Activated T-cell treated with anti-CD3 and anti-CD28 coated beads for 48 hours (primary cell): Measurements from ENCODE around the gene ESRRB.

Experiments used
- DNase-seq: peaks from one replicate; pipeline ENCODE4 v3.0.0-alpha.2; 2020; ENCODE audit warnings: low read depth

The ESRRB gene

DNA sequence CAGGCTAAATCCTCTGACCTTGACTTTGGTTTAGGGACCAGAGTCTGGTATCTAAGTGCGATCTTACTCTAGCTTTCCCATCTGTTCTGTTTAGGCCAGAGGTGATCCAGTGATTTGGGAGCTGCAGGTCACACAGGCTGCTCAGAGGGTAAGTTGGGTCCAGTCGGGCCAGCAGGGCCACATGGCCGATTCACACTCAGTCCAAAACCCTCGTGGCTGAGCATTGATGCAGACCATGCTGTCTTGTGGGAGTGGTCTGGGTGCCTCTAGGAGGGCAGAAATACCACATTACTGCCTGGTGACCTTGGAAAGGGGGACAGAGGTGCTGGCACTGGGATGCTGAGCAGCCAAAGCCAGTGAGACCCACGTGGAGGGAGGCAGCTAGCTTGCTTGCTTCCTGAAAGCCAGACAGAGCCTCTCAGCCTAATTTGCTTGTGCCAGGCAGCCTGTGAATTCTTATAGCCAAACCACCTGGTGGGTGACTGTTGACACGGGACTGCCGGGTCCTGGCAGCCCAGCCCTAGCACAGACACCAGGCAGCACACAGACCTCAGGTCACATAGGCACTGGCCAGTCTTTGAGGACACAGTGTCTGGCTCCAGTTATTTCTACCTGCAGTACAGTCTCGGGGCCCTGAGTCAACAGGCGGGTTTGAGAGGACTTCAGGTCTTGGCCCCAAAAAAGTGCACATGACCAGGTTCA, 31.7 kb downstream of the ESRRB start:
- no peak for DNase-seq

DNA sequence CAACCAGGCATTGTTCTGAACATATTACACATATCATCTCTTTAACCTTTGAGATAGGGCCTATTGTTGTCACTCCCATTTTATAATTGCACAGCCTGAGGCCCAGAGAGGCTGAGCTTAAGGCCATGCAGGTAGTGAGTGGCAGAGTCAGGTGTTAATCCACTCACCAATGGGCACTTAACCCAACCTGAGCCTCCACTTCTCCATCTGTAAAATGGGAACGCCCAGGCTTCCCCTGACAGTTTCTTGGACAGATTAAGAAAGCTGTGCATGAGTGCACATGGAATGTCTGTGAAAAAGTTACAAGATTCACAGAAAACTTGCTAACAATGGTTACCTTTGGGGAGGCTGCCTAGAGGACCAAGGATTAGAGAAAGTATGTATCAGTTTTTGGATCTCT, 32.9 kb downstream of the ESRRB start:
- DNase-seq = no peak

DNA sequence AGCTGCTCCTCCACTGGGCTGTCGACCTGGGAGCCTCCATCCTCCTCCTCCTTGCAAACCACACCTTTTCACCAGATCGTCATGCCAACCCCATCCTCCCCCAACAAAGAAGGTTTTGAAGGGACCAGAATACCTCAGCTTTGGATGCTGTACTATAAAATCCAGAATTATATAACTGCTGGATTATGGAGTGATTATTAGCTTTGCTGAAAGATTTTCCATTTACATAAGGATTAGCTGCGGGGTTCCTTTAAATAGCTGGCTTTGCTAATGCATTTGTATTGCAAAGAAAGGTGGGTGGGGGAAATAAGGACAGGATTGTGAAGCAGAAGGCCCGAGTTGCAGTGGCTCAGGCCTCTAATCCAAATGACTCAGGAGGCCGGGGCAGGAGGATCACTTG, 36.6 kb downstream of the ESRRB start:
- no peak for DNase-seq

DNA sequence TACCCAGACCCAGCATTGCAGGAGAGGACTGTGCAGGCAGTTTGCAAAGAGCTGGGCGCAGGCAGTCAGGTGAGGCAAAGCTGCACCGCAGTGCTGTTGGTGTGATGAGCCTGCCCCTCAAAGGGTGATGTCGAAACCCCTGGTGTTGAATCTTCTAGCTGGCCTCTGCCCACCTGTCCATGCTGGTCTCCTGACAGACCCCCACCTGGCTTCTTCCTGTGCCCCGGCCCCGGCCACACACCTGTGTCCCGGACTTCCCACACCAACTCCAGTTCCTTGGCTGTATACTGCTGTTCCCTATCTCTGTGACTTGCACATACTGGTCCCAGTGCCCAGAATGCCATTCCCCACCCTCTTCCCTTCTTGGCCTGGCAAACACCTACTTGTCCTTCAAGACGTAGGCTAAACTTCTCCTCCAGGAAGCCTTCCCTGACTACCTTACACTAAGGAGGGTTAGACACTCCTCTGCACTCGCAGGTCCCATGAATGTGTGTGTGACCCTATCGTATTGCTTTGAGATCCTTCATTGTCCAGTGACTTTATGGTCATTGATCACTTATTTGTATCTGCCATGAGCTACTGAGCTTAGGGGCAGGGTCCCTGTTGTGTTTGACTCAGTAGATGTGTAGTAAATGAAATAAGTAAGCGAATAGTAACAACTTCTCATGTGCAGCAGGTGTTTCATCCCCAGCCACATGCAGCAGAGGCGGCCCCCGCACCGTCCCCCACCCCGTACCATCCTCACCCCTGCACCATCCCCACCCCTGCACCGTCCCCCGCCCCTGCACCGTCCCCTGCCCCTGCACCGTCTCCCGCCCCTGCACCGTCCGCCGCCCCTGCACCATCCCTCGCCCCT, 37.4 kb downstream of the ESRRB start:
- no peak for DNase-seq

DNA sequence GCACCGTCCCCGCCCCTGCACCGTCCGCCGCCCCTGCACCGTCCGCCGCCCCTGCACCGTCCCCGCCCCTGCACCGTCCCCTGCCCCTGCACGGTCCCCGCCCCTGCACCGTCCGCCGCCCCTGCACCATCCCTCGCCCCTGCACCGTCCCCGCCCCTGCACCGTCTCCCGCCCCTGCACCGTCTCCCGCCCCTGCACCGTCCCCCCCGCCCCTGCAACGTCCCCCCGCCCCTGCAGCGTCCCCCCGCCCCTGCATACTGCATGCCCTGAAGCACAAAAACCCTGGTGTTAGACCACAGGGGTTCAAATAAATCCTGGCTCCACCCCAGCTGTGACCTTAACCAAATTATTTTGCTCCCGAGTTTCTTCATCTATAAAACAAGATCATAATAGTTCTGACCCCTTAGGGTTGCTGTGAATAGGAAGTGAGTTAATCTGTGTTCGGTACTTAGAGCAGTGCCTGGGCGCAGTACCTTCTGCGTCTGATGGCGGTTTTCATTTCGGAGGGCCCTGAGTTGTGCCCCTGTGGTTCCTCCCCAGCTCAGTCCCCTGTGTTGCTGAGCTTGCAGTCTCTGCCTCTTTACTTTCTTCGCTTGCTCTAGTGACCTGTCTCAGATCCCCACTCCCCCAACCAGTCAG, 38.1 kb downstream of the ESRRB start:
- DNase-seq = no peak

DNA sequence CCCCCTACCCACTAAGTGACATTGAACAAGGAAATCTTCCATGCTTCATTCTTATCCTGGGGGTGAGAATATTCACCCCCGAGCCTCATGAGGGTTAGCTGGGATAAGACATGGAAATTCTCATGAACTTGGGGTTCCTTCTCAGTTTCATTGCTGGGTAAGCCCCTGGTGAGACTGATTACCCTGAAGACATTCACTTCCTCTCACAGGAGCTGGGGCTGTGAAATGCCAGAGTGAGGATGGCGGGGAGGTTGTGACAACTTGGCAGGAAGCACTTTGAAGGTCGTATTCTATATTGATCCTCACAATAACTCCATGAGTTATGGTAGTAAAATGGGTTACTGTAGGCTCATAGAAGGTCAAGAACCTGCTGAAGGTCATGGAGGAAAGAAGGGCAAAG, 43.5 kb downstream of the ESRRB start:
- no peak for DNase-seq

DNA sequence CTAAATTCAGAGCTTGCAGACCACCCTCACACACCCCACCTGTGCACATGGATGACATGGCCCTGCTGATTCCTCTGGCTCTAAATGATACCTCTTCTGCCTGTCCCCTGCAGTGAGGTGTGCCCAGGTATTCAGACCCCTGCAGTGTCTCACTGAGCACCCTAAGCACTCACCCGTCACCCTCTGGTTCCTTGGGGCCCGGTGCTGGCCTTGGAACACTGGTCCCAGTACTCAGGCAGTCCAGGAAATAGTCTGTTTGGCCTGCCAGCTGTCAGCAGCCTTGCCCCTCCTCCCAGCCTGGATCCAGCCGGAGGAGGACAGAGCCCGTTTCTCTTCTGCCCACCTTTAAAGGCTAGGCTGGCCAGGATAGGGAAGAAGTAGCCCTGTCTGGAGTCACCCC, 44.9 kb downstream of the ESRRB start:
- DNase-seq = no peak

DNA sequence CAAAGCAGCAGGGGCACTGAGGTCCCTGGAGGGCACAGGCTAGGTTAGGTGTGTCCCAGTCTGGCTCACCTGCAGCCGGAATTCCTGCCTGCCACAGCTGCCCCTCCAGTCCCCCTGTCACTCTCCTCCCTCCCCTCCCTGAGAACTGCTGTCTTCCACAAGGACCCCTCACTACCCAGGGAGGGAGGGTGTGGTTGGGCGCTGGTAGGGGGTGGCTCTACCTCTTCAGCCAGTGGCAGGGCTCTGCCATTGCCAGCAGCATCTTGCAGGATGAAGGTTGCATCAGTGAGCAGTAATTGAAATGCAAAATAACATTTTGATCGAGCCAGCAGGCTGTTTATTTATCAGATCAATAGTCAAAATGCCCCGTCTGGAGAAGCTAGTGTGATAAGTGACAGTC, 45.7 kb downstream of the ESRRB start:
- no peak for DNase-seq

DNA sequence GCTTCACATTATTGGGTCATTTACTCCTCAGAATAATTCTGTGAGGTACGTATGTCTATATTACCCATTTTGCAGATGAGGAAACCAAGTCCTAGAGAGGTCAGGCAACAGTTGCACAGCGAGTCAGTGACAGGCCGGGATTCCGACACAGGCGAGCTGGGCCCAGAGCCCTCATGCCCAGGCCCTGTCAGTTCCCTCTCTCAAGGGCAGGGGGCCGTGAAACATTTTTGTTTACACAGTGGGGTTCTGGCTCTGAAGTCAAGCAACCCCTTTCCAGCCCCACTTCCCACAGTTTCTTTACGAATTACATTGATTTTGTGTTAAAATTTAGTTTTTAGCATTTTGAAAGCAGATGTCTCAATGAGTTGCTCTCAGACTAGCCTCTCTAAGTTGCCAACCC, 46.7 kb downstream of the ESRRB start:
- DNase-seq = no peak

DNA sequence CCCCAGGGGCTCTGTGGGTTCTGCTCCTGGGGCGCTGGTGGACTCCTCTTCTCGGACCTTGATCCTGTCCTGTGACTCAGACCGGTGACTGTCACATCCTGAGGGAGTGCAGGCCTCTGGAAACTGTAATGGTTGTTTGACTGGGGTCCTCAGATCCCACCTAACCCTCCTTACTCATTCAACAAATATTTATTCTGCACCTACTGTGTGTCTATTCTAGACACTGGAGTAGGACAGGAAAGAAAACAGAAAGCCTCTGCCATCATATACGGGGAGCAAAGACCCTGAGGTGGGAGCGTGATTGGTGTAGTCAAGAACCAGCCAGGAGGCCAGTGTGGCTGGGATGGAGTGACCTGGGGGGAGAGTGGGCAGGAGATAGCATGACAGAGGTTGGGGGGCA, 47.6 kb downstream of the ESRRB start:
- DNase-seq = no peak

DNA sequence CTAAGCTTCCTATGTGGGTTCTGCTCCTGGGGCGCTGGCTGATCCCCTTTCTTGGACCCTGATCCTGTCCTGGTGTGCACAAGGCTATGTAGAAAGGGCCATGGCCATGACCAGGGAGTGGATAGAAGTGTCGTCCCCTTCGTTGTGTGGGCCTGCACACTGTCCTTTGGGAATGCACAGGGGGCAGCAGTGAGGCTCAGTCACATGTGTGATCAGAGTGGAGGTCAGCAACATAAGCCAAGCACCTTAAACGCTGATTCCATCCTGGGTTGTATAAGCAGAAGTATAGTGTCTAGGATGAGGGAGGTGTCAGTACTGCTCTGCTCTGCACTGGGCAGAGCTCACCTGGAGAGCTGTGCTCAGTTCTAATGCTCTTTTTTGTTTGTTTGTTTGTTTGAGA, 48.4 kb downstream of the ESRRB start:
- no peak for DNase-seq

DNA sequence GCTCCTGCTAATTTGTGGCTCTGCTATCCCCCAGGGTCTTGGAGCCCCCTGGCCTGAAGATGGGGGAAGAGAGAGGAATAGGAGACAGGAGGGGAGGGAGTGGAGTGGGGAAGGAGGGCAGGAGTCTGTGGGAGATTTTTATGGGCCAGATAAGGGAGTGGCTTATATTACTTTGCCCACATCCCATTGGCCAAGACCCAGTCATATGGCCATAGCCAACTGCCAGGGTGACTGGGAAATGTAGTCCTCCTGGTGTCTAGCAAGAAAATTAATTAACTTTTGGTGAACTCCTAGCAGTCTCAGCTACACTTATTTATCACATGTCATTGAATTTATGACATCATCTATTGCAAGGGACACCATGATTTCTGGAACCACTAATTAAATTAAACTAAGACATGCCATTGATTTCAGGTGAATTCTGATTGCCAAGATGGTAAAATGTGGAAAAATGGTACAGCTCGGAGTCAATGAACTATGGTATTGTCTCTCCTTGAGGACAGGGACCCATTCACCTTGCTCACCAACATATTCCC, 50.3 kb downstream of the ESRRB start:
- DNase-seq = no peak

DNA sequence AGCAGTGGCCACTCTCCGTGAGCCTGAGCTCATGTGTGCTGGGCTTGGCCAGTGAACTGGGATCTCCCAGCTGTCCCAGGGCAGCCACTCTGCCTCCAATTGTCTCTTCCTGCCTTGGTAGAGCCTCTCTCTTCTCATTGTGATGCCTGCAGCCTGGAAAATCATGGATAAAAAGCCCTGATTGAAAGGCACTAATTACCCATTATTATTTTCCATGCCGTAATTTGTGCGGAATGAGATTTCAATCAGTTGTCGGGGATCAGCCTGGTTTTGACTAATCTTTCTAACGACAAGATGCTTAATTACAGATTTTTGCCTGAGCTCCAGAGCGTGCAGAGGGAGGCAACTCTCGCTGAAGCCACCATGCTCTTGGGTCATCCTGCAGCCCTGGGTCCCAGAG, 52.7 kb downstream of the ESRRB start:
- no peak for DNase-seq

DNA sequence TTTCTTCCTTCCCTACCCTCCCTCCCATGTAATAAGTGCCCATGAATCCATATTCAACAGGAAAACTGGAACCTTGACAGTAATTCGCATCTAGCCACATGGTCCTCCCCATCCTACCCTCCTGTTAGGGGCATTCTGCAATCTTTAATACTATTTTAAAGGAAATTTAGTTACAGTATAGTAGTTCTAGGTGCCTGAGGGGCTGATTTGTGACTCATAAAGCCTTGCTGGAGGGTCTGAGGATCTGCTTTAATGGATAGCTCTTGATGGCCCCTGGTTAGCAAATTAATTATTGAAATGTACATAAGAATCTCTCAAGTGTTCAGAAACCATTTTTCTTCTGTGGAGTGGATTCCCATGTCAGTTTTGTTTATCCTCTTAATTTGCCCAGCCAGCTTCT, 54.1 kb downstream of the ESRRB start:
- DNase-seq = no peak

DNA sequence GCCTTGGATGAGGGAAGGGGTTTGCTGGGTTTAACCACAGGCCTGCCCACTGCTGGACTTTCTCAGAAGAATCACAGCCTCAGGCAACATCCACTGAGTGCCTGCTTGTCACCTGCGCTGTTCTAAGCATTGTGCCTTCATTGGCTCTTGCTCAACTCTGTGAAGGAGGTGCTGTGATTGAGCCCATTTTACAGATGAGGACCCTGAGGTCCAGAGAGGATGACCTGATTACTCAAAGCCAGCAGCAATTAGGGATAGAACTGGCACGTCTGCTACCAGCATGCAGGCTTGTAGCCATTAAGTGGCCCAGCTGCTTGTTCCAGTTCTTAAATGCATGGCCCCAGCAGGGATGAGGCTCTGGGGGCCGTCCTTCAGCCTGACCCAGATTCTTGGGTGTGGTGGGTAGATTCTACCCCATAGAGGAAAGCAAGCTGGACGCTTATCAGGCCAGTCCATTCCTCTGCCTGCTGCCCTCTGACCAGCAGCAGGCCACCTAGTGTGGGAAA, 54.6 kb downstream of the ESRRB start:
- DNase-seq = no peak

DNA sequence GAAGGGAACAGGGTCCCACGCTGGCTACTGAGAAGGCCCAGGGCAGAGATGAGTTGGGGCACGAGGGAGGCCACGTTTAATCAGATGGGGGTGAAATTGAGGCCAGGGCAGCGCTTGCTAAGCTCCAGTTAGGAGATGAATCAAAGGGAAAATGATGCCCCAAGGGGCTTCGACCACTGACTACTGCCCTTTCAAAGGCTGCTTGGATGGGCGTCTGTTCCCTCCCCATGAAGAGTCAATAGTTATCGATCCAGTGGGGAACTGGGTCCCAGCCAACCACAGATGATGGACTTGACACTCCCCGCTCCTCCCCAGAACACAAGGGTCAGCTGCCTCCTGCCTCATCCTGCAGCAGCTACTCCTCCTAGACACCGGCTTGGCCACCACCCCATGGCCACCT, 55.6 kb downstream of the ESRRB start:
- DNase-seq = no peak

DNA sequence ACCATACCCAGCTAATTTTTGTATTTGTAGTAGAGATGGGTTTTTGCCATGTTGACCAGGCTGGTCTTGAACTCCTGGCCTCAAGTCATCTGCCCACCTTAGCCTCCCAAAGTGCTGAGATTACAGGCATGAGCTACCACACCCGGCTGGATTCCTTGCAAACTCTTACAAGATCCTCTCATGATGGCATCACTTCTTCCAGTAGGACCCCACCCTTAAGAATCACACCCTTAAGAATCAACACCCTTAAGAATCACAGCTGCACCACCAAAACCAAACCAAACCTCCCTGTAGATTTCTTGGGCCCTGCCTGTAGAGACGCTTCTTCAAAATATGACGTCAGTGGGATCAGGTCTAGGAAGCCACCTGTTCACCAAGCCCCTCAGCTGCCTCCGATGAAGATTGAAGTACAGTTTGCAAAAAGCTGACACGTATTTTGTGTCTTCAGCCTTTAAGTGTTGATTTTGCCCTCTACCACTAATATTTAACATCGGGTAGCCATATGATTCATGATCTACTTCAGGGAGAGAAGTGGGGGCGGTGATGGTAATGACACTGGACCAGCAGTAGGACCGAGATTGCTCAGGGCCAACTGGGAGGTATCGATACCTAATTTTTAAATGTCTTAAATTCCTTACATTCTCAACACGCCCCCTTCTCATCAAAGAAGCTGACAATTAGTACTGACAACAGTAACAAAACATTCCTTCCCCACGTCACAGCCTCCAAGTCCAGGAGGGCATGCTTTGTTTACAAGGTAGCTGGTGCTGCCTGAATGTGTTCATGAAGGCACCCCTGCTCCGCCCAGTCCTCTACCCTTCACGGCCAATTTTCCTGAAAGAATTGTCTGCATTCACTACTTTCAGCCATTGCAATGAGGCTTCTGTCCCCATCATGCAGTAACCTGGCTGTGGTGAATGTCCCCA, 57.2 kb downstream of the ESRRB start:
- DNase-seq = no peak

DNA sequence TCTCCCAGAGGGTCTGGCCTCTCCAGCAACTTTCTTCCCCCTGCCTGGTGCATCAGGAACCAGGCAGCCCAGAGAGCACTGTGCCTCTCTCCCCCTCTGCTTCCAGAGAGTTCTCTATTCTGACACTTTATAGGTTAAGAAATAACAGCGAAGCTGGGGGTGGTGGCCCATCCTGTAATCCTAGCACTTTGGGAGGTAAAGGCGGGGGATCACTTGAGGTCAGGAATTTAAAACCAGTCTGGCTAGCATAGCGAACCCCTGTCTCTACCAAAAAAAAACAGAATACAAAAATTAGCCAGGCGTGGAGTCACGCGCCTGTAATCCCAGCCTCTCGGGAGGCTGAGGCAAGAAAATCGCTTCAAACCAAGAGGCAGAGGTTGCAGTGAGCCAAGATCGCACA, 58.3 kb downstream of the ESRRB start:
- no peak for DNase-seq

DNA sequence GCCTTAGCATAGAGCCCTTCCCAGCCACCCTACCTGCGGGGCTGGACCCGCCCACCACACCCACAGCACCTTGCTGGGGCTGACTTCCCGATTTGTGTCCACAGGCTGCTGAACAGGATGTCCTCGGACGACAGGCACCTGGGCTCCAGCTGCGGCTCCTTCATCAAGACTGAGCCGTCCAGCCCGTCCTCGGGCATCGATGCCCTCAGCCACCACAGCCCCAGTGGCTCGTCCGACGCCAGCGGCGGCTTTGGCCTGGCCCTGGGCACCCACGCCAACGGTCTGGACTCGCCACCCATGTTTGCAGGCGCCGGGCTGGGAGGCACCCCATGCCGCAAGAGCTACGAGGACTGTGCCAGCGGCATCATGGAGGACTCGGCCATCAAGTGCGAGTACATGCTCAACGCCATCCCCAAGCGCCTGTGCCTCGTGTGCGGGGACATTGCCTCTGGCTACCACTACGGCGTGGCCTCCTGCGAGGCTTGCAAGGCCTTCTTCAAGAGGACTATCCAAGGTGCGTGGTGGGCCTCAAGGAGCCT, 63.4 kb downstream of the ESRRB start:
- DNase-seq = no peak

DNA sequence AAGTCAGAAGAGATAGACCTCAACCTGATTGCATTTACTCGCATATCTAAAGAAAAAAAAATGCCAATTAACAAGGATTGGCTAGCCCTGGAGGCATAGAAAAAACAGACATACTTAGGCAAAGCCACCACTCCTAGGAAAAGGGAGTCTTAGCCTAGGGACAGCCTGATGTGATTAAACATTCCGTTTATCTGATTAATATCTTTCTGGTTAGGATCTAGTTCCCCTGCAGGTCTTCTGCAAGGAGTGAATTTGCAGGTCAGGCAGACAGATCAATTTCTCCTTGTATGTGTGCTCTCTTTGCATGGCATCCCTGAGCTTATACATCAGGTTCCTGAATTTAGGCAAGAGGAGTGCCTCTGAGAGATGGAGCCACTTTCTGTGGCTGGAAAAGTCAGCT, 70.5 kb downstream of the ESRRB start:
- DNase-seq = no peak

DNA sequence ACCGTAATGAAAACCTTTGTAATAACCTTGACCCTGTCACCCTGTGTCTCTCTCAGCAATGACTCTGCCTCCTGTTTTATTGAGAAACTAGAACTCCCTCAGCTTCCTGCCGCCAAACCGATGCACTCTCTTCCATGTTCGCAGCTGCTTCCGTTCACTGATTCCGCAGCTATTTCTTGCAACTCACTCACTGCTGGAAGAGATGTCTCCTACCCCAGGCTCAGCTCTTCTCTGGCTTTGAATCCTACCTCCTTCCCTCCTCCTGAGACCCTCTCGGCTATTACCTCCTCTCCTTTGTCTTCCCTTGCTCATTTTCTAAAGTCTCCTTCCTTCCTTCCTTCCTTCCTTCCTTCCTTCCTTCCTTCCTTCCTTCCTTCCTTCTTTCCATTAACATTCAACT, 71.0 kb downstream of the ESRRB start:
- DNase-seq = no peak
